Measurements from ENCODE around the gene SDE2. TPM values are rescaled to one million over a fixed set of nuclear protein-coding genes. Genes with fewer than 3 reads are reported as not detected.

SDE2 gene
- total and polyA plus RNA-seq, 10 of the 15 experiments (the other 5 are each of a cell fraction or from before 2014, with no cell fraction given) = 2.7 to 19.4 (median 12.6) TPM

DNA sequence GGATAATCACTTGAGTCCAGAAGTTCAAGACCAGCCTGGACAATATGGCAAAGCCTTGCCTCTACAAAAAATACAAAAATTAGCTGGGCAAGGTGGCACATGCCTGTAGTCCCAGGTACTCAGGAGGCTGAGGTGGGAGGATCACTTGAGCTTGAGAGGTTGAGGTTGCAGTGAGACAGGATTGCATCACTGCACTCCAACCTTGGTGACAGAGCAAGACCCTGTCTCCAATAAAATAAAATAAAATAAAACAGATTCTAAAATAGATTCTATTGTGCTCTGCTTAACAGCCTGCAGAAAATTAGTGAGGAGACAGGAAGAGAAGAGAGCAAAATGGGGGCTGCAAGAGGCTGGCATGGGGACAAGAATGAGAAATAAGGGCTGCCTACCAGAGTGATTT is 7.5 kb upstream of the SDE2 start:
- no peak overlapping the region for H3K4me2 ChIP-seq (ENCODE audit: control insufficient read depth, insufficient read depth)
- H4K20me1 ChIP-seq (ENCODE audit: control insufficient read depth, insufficient read depth) = no peaks in the 10 kb centered on the region
- H3K4me1 ChIP-seq (ENCODE audit: control insufficient read depth, insufficient read depth, low read length) = peaks cover 28% of the 10 kb centered on the region
- no peak for ATAC-seq
- no peak overlapping the region for H3K27ac ChIP-seq (ENCODE audit: control insufficient read depth, insufficient read depth)
- CTCF ChIA-PET = interaction anchor here (1.1 kb wide), 1 partner anchor 64 kb away, joined by 3 read pairs; no protein-coding TSS in a partner anchor
- no peaks in the 10 kb centered on the region for H3K27me3 ChIP-seq (replicated peaks in 1 of 2; ENCODE audit: control insufficient read depth in 2 of 2, insufficient read depth in 2 of 2, low read length in 1 of 2)
- peaks cover 2% of the 10 kb centered on the region; the same call in 2 of the 3 replicates for H3K9me3 ChIP-seq (replicated peaks; ENCODE audit: control insufficient read depth, insufficient read depth, low read length)
- SMC1A ChIA-PET (ENCODE audit: uncharacterized antibody, unreplicated experiment) = interaction anchor here (0.6 to 4.4 kb wide), 2 partner anchors 22 to 50 kb away, joined by 3 to 39 read pairs; no protein-coding TSS in a partner anchor
- POLR2A ChIA-PET = interaction anchor here (0.9 to 3.1 kb wide), 3 partner anchors 15 to 303 kb away, joined by 3 to 16 read pairs (median 3); partner anchors contain the start of gene LIN9
- no peaks in the 10 kb centered on the region for H3K79me2 ChIP-seq (ENCODE audit: control insufficient read depth, insufficient read depth, low read length)
- no peak overlapping the region for H3K9ac ChIP-seq (ENCODE audit: control insufficient read depth, insufficient read depth, low read length)
- FAIRE-seq = no peak
- TF ChIP-seq ATF3 (IDR thresholded peaks at IDR 0.05; ENCODE audit: borderline replicate concordance, extremely low read depth, low read depth, low read length) (no peak), SIX5 (IDR thresholded peaks at IDR 0.05; ENCODE audit: low read depth, low read length, severe bottlenecking) (no peak), STAT3 (IDR thresholded peaks at IDR 0.05; ENCODE audit: low read depth, low read length) (no peak), TCF12 (IDR thresholded peaks at IDR 0.05; ENCODE audit: low read depth, low read length) (no peak), MYB (IDR thresholded peaks at IDR 0.05; ENCODE audit: borderline replicate concordance, low read depth, low read length) (no peak), YY1 (IDR thresholded peaks at IDR 0.05; ENCODE audit: low read depth, low read length) (no peak), IRF4 (IDR thresholded peaks at IDR 0.05; ENCODE audit: low read depth, low read length) (no peak), CHD4 (IDR thresholded peaks at IDR 0.05) (no peak), ETV6 (conservative IDR thresholded peaks at IDR 0.05 in 1 of 2, IDR thresholded peaks at IDR 0.05 in 1 of 2; ENCODE audit: borderline replicate concordance in 1 of 2, low read depth in 1 of 2) (no peak), RELB (IDR thresholded peaks at IDR 0.05; ENCODE audit: low read depth) (no peak)
- no TSS peak for BruUV-seq (replicated peaks)
- intact Hi-C loops (cut with micrococcal nuclease; ENCODE audit: unreplicated experiment) (no loop called here), in situ Hi-C loops (cut with MboI) (no loop called here)
- RAD21 ChIA-PET (ENCODE audit: unreplicated experiment) = no interaction called here
- no peak overlapping the region for H3K4me3 ChIP-seq
- no peak overlapping the region for H2AFZ ChIP-seq (ENCODE audit: control insufficient read depth, low read depth, low read length)
- H3K36me3 ChIP-seq (ENCODE audit: control insufficient read depth in 2 of 2, insufficient read depth in 2 of 2, low read length in 1 of 2) = no peaks in the 10 kb centered on the region
- no peak for DNase-seq (ENCODE audit: low read depth, low spot score)
